ENCODE data around the gene PCDHA4.
"Not testable (repeated sequence)": the region's sequence is repeated elsewhere in the genome, so short reads cannot be mapped to it uniquely, and the experiment has no call there.

Gene PCDHA4

DNA sequence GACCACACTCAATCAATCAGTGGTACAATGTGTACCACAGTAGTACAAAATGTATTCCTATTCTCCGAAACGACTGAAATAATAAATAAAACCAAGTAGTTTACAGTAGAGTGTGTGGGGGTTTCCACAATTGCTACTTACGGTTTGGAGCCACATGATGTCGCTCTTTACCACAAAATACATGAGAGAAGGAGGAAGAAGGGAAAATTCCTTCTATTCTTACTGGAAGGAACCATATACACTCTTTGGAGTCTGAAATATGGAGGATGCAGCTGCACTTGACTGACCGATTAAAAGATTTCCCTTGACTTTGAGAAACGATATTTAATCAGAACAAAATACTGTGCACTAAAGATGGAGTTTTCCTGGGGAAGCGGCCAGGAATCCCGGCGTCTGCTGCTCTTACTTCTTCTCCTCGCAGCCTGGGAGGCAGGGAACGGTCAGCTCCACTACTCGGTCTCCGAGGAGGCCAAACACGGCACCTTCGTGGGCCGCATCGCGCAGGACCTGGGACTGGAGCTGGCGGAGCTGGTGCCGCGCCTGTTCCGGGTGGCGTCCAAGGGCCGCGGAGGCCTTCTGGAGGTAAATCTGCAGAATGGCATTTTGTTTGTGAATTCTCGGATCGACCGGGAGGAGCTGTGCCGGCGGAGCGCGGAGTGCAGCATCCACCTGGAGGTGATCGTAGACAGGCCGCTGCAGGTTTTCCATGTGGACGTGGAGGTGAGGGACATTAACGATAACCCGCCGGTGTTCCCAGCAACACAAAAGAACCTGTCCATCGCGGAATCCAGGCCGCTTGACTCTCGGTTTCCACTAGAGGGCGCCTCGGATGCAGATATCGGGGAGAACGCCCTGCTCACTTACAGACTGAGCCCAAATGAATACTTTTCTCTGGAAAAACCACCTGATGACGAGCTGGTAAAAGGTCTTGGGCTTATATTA lies at the start of gene PCDHA4:
Gene PCDHA4, plus strand, starts transcription at position 235 of the 942 bp plus-strand sequence.
- peak; percentile 69 for DNase-seq

DNA sequence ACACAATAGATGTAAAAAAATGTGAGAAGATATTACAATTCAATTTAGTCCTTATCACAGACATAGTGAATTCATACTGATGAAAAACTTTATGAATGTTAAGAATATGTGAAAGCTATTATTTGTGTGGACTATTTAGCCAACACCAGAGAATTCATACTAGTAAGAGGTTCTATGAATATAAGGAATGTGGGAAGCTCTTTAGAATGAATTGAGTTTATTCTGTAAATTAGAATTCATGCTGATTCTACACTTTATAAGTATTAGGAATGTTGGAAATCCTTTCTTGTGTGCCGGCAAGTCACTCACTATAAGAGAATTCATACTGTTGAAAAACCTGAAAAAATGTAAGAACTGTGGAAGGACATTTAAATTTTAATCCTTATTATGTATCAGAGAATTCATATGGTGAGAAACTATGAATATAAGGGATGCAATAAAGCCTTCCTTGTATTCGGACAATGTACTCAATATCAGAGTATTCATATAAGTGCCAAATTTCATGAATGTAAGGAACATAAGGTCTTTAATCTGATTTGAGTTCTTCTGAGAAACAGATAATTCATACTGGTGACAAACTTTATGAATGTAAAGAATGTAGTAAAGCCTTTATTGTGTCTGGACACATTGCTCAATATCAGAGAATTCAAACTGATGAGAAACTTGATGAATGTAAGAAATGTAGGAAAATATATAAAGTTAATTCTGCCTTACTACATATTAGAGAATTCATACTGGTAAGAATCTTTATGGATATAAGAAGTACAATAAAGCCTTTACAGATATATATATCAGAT lies 42.5 kb upstream of the PCDHA4 start:
- DNase-seq, result no peak

DNA sequence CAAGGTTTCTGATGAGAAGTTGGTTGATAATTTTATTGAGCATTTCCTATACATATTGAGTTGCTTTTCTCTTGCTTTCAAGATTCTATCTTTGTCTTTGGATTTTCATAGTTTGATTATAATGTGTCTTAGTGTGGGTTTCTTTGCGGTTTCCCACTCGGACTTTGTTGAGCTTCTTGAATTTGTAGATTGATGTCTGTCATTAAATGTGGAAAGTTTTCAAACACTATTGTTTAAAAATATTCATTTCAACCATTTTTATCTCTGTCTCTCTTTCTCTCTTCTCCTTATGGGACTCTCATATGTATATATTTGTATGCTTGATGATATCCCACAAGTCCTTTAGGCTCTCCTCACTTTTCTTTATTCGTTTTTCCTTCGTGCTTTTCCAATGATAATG lies 39.4 kb upstream of the PCDHA4 start:
- no peak for DNase-seq

DNA sequence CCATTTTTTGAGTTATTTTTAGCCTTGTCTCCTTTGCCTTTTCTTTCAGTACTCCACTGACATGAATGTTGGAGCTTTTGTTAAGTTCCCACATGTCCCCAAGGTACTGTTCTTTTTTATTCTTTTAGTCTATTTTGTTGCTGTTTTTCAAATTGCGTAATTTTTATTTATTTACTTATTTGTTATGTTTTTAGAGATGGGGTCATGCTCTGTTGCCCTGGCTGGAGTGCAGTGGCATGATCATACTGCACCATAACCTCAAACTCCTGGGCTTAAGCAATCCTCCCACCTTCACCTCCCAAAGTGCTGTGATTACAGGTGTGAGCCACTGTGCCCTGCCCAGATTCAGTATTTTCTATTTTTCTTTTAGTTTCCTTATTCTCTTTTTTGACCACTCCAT lies 26.4 kb upstream of the PCDHA4 start:
- no peak for DNase-seq

DNA sequence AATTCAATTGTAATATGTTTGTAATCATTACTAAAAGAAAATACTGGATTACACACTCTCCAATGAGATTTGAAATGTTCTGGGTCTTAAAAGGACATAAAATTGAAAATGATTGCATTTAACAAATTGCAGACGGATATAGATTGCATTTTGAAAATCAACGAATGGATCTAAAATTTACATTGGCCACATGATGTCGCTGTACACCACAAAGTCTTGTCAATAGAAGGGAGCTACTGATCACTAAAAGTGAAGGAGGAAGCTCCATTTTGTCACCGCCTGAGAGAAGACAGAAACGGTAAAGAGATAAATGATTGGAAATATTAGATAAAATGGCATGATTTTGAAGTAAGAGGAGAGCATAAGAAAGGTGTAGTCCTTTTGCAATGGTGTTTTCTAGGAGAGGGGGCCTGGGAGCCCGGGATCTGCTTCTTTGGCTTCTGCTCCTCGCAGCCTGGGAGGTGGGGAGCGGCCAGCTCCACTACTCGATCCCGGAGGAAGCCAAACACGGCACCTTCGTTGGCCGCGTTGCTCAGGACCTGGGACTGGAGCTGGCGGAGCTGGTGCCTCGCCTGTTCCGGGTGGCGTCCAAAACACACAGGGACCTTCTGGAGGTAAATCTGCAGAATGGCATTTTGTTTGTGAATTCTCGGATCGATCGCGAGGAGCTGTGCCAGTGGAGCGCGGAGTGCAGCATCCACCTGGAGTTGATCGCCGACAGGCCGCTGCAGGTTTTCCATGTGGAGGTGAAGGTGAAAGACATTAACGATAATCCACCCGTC lies 20.8 kb upstream of the PCDHA4 start, which contains the start of gene PCDHA1:
Gene PCDHA1, plus strand, starts transcription at position 236 of the 782 bp plus-strand sequence.
- DNase-seq, result no peak

DNA sequence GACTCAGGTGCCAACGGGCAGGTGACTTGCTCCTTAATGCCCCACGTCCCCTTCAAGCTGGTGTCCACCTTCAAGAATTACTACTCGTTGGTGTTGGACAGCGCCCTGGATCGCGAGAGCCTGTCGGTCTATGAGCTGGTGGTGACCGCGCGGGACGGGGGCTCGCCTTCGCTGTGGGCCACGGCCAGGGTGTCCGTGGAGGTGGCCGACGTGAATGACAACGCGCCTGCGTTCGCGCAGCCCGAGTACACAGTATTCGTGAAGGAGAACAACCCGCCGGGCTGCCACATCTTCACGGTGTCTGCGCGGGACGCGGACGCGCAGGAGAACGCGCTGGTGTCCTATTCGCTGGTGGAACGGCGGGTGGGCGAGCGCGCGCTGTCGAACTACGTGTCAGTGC lies 19.4 kb upstream of the PCDHA4 start:
- DNase-seq, result not testable (repeated sequence)

DNA sequence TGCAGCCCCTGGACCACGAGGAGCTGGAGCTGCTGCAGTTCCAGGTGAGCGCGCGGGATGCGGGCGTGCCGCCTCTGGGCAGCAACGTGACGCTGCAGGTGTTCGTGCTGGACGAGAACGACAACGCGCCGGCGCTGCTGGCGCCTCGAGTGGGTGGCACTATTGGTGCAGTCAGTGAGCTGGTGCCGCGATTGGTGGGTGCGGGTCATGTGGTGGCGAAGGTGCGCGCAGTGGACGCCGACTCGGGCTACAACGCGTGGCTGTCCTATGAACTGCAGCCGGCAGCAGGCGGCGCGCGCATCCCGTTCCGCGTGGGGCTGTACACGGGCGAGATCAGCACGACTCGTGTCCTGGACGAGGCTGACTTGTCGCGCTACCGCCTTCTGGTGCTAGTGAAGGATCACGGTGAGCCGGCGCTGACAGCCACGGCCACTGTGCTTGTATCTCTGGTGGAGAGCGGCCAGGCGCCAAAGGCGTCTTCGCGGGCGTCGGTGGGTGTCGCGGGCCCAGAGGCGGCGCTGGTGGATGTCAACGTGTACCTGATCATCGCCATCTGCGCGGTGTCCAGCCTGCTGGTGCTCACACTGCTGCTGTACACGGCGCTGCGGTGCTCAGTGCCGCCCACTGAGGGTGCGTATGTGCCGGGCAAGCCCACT lies 18.9 kb upstream of the PCDHA4 start:
- not testable (repeated sequence) for DNase-seq

DNA sequence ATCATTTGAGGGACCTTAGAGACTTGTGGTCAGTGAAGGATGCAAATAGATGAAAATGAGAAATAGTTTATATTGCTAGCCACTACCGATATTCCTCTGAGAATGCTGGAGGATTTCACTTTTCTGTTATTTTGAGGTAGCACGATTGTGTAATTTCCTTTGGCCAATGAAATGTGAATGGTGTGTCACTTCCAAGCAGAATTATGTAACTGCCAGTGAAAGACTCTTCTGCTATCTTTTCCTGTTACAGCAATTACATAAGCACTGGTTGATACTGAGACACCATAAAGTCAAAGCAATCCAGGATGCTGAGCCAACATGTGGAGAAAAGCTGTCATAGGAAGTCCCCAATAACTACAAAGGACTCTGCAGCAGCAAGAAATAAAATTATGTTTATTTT lies 15.8 kb upstream of the PCDHA4 start:
- DNase-seq, result no peak

DNA sequence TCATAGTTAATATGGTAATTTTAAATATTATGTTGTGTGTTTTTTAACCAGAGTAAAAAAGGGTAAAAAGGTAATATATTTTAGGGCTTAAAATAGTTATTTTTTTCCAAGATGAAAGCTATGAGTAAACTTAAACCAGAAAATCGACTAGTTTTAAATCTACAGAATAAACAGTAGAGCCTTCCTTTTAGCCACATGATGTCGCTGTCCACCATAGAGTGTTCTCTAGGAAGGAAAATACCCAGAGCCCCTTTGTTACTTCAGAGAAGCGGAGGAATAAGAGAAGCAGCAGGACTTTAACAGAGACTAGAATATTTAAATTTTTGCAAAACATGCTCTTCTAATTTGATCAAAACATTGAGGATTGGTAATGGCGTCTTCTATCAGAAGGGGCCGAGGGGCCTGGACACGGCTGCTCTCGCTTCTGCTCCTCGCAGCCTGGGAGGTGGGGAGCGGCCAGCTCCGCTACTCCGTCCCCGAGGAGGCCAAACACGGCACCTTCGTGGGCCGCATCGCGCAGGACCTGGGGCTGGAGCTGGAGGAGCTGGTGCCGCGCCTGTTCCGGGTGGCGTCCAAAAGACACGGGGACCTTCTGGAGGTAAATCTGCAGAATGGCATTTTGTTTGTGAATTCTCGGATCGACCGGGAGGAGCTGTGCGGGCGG lies 12.1 kb upstream of the PCDHA4 start, which contains the start of gene PCDHA2:
Gene PCDHA2, plus strand, starts transcription at position 258 of the 664 bp plus-strand sequence.
- DNase-seq, result no peak

DNA sequence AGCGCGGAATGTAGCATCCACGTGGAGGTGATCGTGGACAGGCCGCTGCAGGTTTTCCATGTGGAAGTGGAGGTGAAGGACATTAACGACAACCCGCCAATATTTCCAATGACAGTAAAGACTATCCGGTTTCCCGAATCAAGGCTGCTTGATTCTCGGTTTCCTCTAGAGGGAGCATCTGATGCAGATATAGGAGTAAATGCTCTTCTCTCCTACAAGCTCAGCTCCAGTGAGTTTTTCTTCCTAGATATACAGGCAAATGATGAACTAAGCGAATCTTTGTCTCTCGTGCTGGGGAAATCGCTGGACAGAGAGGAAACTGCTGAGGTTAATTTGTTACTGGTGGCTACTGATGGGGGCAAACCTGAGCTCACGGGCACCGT lies 11.6 kb upstream of the PCDHA4 start:
- DNase-seq, result no peak

DNA sequence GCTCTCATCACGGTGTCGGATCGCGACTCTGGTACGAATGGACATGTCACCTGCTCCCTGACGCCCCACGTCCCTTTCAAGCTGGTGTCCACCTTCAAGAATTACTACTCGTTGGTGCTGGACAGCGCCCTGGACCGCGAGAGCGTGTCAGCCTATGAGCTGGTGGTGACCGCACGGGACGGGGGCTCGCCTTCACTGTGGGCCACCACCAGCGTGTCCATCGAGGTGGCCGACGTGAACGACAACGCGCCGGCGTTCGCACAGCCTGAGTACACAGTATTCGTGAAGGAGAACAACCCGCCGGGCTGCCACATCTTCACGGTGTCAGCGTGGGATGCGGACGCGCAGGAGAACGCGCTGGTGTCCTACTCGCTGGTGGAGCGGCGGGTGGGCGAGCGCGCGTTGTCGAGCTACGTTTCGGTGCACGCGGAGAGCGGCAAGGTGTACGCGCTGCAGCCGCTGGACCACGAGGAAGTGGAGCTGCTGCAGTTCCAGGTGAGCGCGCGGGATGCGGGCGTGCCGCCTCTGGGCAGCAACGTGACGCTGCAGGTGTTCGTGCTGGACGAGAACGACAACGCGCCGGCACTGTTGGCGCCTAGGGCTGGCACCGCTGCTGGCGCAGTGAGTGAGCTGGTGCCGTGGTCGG lies 10.7 kb upstream of the PCDHA4 start:
- DNase-seq, result not testable (repeated sequence)

DNA sequence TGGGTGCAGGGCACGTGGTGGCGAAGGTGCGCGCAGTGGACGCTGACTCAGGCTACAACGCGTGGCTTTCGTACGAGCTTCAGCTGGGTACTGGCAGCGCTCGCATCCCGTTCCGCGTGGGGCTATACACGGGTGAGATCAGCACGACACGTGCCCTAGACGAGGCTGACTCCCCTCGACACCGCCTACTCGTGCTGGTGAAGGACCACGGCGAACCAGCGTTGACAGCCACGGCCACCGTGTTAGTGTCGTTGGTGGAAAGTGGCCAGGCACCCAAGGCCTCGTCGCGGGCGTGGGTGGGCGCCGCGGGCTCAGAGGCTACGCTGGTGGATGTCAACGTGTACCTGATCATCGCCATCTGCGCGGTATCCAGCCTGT lies 10.2 kb upstream of the PCDHA4 start:
- no peak for DNase-seq

DNA sequence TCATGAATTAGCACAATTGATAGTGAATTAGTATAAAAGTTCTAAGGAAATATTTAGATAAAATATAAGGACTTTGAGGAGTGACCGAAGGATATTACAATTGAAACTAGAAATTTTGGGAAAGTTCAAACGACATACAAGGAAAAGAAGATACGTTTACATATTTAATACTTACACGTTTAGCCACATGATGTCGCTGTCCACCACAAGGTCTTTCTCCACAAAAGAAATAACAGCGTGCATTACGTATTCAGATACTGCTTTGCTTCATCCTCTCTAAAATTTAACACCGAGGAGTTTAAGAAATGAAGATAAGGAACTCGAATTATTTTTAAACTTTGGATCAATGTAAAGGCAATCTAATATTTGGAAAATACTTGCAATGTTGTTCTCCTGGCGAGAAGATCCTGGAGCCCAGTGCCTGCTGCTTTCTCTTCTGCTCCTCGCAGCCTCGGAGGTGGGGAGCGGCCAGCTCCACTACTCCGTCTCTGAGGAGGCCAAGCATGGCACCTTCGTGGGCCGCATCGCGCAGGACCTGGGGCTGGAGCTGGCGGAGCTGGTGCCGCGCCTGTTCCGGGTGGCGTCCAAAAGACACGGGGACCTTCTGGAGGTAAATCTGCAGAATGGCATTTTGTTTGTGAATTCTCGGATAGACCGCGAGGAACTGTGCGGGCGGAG lies 5.9 kb upstream of the PCDHA4 start, which contains the start of gene PCDHA3:
Gene PCDHA3, plus strand, starts transcription at position 242 of the 678 bp plus-strand sequence.
- DNase-seq, result no peak

DNA sequence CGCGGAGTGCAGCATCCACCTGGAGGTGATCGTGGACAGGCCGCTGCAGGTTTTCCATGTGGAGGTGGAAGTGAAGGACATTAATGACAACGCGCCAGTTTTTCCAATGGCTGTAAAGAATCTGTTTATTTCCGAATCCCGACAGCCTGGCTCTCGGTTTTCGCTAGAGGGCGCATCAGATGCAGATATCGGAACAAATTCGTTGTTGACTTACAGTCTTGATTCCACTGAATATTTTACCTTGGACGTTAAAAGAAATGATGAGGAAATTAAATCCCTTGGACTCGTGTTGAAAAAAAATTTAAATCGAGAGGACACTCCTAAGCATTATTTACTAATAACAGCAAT lies 5.4 kb upstream of the PCDHA4 start:
- DNase-seq, result no peak

DNA sequence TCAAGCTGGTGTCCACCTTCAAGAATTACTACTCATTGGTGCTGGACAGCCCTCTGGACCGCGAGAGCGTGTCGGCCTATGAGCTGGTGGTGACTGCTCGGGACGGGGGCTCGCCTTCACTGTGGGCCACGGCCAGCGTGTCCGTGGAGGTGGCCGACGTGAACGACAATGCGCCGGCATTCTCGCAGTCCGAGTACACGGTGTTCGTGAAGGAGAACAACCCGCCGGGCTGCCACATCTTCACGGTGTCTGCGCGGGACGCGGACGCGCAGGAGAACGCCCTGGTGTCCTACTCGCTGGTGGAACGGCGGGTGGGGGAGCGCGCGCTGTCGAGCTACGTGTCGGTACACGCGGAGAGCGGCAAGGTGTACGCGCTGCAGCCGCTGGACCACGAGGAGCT lies 4.5 kb upstream of the PCDHA4 start:
- DNase-seq, result not testable (repeated sequence)

DNA sequence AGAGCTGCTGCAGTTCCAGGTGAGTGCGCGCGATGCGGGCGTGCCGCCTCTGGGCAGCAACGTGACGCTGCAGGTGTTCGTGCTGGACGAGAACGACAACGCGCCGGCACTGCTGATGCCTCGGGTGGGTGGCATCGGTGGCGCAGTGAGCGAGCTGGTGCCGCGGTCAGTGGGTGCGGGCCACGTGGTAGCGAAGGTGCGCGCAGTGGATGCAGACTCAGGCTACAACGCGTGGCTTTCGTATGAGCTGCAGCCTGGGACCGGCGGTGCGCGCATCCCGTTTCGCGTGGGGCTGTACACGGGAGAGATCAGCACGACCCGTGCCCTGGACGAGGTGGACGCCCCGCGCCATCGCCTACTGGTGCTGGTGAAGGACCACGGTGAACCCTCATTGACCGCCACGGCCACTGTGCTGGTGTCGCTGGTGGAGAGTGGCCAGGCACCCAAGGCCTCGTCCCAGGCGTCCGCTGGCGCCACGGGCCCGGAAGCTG lies 4.0 kb upstream of the PCDHA4 start:
- DNase-seq, result no peak

DNA sequence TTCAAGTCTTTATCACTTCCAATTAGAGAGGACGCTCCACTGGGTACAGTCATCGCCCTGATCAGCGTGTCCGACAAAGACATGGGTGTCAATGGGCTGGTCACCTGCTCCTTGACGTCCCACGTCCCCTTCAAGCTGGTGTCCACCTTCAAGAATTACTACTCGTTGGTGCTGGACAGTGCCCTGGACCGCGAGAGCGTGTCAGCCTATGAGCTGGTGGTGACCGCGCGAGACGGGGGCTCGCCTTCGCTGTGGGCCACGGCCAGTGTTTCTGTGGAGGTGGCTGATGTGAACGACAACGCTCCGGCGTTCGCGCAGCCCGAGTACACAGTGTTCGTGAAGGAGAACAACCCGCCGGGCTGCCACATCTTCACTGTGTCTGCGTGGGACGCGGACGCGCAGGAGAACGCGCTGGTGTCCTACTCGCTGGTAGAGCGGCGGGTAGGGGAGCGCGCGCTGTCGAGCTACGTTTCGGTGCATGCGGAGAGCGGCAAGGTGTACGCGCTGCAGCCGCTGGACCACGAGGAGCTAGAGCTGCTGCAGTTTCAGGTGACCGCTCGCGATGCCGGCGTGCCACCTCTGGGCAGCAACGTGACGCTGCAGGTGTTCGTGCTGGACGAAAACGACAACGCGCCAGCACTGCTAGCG lies 1.5 kb downstream of the PCDHA4 start:
- not testable (repeated sequence) for DNase-seq

DNA sequence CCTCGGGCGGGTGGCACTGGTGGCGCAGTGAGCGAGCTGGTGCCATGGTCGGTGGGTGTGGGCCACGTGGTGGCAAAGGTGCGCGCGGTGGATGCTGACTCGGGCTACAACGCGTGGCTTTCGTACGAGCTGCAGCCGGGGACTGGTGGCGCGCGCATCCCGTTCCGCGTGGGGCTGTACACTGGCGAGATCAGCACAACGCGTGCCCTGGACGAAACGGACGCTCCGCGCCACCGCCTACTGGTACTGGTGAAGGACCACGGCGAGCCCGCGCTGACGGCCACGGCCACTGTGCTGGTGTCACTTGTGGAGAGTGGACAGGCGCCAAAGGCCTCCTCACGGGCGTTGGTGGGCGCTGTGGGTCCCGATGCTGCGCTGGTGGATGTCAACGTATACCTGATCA lies 2.0 kb downstream of the PCDHA4 start:
- DNase-seq, result no peak

DNA sequence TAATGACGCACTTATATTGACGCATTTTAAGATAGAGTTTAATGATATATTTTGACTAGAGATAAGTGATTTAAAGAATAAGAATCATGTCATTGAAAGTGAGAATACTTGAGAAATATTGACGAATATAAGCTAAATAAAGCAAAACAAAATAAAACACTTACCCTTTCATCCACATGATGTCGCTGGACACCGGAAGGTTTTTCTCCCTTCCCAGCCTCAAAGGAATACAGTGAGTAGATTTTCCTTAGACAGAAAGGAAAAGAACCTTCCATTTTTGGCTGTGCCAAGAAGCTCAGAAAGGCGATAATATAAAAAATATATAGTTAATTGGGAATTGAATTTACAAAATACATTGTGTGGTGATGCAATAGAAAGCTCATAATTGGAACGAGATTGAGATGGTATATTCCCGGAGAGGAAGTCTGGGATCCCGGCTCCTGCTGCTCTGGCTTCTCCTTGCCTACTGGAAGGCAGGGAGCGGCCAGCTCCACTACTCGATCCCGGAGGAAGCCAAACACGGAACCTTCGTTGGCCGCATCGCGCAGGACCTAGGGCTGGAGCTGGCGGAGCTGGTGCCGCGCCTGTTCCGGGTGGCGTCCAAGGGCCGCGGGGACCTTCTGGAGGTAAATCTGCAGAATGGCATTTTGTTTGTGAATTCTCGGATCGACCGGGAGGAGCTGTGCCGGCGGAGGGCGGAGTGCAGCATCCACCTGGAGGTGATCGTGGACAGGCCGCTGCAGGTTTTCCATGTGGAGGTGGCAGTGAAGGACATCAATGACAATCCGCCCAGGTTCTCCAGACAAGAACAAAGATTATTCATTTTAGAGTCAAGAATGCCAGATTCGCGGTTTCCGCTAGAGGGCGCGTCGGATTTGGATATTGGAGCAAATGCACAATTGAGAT lies 14.8 kb downstream of the PCDHA4 start, which contains the start of gene PCDHA5:
Gene PCDHA5, plus strand, starts transcription at position 239 of the 906 bp plus-strand sequence.
- DNase-seq, result no peak

Data from NCI-H1092 treated with DMSO at 0.1 percent for 48 hours (cell line).